IMR-90 (cell line): ENCODE measurements around the gene ANTXRL. TPM values are rescaled to one million over a fixed set of nuclear protein-coding genes. Genes with fewer than 3 reads are reported as not detected.
A peak's percentile ranks its signal among the peaks of the same experiment; 100 is the strongest.

Source experiments
- ATAC-seq: fragments of 200-7000 bp; cut with Tn5 transposase; 2 replicates; pipeline ENCODE4 v1.9.1; 2020; ENCODE audit warnings: low read depth, mild to moderate bottlenecking, moderate library complexity
- BruUV-seq: library from RNA; stranded (reverse); fragments of 400-500 nt; replicated peaks from 2 replicates; lab custom pipeline; 2021; lab: Mats Ljungman, UMichigan
- CTCF ChIA-PET: fragments of 300-600 bp; formaldehyde crosslinking; extraction: SDS; loops from one replicate; lab custom pipeline; 2021; ENCODE audit warnings: antibody characterized with exemption; lab: Yijun Ruan, JAX
- POLR2A ChIA-PET: fragments of 300-600 bp; sonication (Branson Sonifier 250); formaldehyde crosslinking; loops from one replicate; lab custom pipeline; 2022; ENCODE audit warnings: antibody characterized with exemption; ENCODE audit not compliant: unreplicated experiment; lab: Charles Lee
- DNase-seq: peaks from one replicate; pipeline ENCODE4 v3.0.0; 2013
- H2AFZ ChIP-seq: replicated peaks from 2 replicates; pipeline ENCODE3; 2013; ENCODE audit warnings: low read length, mild to moderate bottlenecking; ENCODE audit not compliant: poor library complexity
- H2AK5ac ChIP-seq: 2 replicates; pipeline ENCODE4 v1.6.1; 2013; ENCODE audit warnings: low read depth, low read length, inconsistent platforms
- H2AK9ac ChIP-seq: replicated peaks from 2 replicates; pipeline ENCODE3; 2013; ENCODE audit warnings: mild to moderate bottlenecking, low read depth, low read length, moderate library complexity; ENCODE audit not compliant: poor library complexity
- H2BK120ac ChIP-seq: 2 replicates; pipeline ENCODE4 v1.6.1; 2013; ENCODE audit warnings: low read depth, low read length, inconsistent platforms
- H2BK15ac ChIP-seq: 3 replicates; pipeline ENCODE4 v1.6.1; 2013; ENCODE audit warnings: low read depth, low read length, inconsistent platforms
- H2BK20ac ChIP-seq: 2 replicates; pipeline ENCODE4 v1.6.1; 2013; ENCODE audit warnings: low read depth, mild to moderate bottlenecking, inconsistent platforms, low read length, moderate library complexity
- H2BK5ac ChIP-seq: 2 replicates; pipeline ENCODE4 v1.6.1; 2013; ENCODE audit warnings: mild to moderate bottlenecking, low read depth, low read length, inconsistent platforms; ENCODE audit not compliant: poor library complexity, severe bottlenecking
- H3K14ac ChIP-seq: replicated peaks from 2 replicates; pipeline ENCODE4 v1.6.1; 2013; ENCODE audit warnings: low read depth, low read length, inconsistent platforms
- H3K18ac ChIP-seq: 2 replicates; pipeline ENCODE4 v1.6.1; 2013; ENCODE audit warnings: low read depth, low read length, control low read depth
- H3K23ac ChIP-seq: 2 replicates; pipeline ENCODE4 v1.6.1; 2013; ENCODE audit warnings: low read depth, low read length, inconsistent platforms
- H3K27ac ChIP-seq: 2 replicates; pipeline ENCODE4 v1.5.1; 2013; ENCODE audit warnings: mild to moderate bottlenecking, control low read depth, low read length; ENCODE audit not compliant: insufficient read depth
- H3K27me3 ChIP-seq: 2 replicates; pipeline ENCODE4 v1.6.1; 2013; ENCODE audit warnings: low read length; ENCODE audit not compliant: control insufficient read depth, insufficient read depth
- H3K36me3 ChIP-seq: 2 replicates; pipeline ENCODE4 v1.6.1; 2013; ENCODE audit warnings: low read length, mixed read lengths; ENCODE audit not compliant: control insufficient read depth, insufficient read depth
- H3K4ac ChIP-seq: 2 replicates; pipeline ENCODE4 v1.6.1; 2013; ENCODE audit warnings: low read depth, low read length, inconsistent platforms
- H3K4me1 ChIP-seq: 2 replicates; pipeline ENCODE4 v1.6.1; 2013; ENCODE audit warnings: low read length, mixed read lengths; ENCODE audit not compliant: control insufficient read depth, insufficient read depth
- H3K4me2 ChIP-seq: 2 replicates; pipeline ENCODE4 v1.6.1; 2013; ENCODE audit warnings: low read depth, mild to moderate bottlenecking, control low read depth, low read length, moderate library complexity
- H3K4me3 ChIP-seq: 2 replicates; pipeline ENCODE4 v1.5.1; 2013; ENCODE audit warnings: low read depth, mild to moderate bottlenecking, control low read depth, low read length, moderate library complexity; ENCODE audit not compliant: insufficient read depth
- H3K56ac ChIP-seq: 2 replicates; pipeline ENCODE4 v1.6.1; 2013; ENCODE audit warnings: low read length, inconsistent platforms; ENCODE audit not compliant: insufficient read depth; ENCODE audit errors: extremely low read depth
- H3K79me1 ChIP-seq, 2 experiments: 2 replicates each; pipeline ENCODE4 v1.6.1; 2013; ENCODE audit warnings: low read length in 2 of 2, inconsistent platforms in 1 of 2, low read depth in 1 of 2
- H3K9ac ChIP-seq: 2 replicates; pipeline ENCODE4 v1.6.1; 2013; ENCODE audit warnings: low read depth, low read length, control low read depth
- H3K9me1 ChIP-seq: 2 replicates; pipeline ENCODE4 v1.6.1; 2013; ENCODE audit warnings: low read length, inconsistent platforms; ENCODE audit not compliant: insufficient read depth
- H3K9me3 ChIP-seq: 2 replicates; pipeline ENCODE4 v1.6.1; 2013; ENCODE audit warnings: low read length; ENCODE audit not compliant: control insufficient read depth, insufficient read depth
- H4K20me1 ChIP-seq: 2 replicates; pipeline ENCODE4 v1.6.1; 2013; ENCODE audit warnings: low read length, inconsistent platforms; ENCODE audit not compliant: insufficient read depth
- H4K5ac ChIP-seq: 2 replicates; pipeline ENCODE4 v1.6.1; 2013; ENCODE audit warnings: mild to moderate bottlenecking, low read depth, low read length, control low read depth
- H4K8ac ChIP-seq, 2 experiments: 2 replicates each; pipeline ENCODE4 v1.6.1; 2013; ENCODE audit warnings: low read depth in 2 of 2, low read length in 2 of 2, control low read depth in 1 of 2, inconsistent platforms in 1 of 2
- H4K91ac ChIP-seq: 2 replicates; pipeline ENCODE4 v1.6.1; 2013; ENCODE audit warnings: low read depth, low read length, inconsistent platforms; ENCODE audit not compliant: insufficient read depth
- BHLHE40 ChIP-seq: fragments of 150-350 bp; IDR thresholded peaks from 2 replicates; pipeline ENCODE4 v1.6.1; 2016; ENCODE audit warnings: mild to moderate bottlenecking, low read depth, low read length
- CEBPB ChIP-seq: IDR thresholded peaks from 2 replicates; pipeline ENCODE4 v1.6.1; 2012; ENCODE audit warnings: low read depth, low read length, improper control_type of control experiment
- CHD1 ChIP-seq: IDR thresholded peaks from 2 replicates; pipeline ENCODE4 v1.6.1; 2012; ENCODE audit warnings: low read depth, low read length, improper control_type of control experiment
- ELK1 ChIP-seq: fragments of 150-350 bp; IDR thresholded peaks from 2 replicates; pipeline ENCODE4 v1.6.1; 2016; ENCODE audit warnings: low read depth, mild to moderate bottlenecking, low read length, moderate library complexity, borderline replicate concordance
- FOS ChIP-seq: fragments of 150-350 bp; IDR thresholded peaks from 2 replicates; pipeline ENCODE4 v1.6.1; 2016; ENCODE audit warnings: low read depth, low read length
- MAFK ChIP-seq: IDR thresholded peaks from 2 replicates; pipeline ENCODE4 v1.6.1; 2012; ENCODE audit warnings: low read depth, low read length, improper control_type of control experiment
- MAZ ChIP-seq: IDR thresholded peaks from 2 replicates; pipeline ENCODE4 v1.6.1; 2012; ENCODE audit warnings: low read depth, mild to moderate bottlenecking, low read length, improper control_type of control experiment, moderate library complexity, borderline replicate concordance
- MXI1 ChIP-seq: IDR thresholded peaks from 2 replicates; pipeline ENCODE4 v1.6.1; 2012; ENCODE audit warnings: low read depth, mild to moderate bottlenecking, low read length, moderate library complexity, borderline replicate concordance
- POLR2A ChIP-seq: IDR thresholded peaks from 2 replicates; pipeline ENCODE4 v1.6.1; 2012; ENCODE audit warnings: mild to moderate bottlenecking, low read depth, low read length
- RAD21 ChIP-seq: IDR thresholded peaks from 2 replicates; pipeline ENCODE4 v1.6.1; 2012; ENCODE audit warnings: low read length, improper control_type of control experiment
- RCOR1 ChIP-seq: IDR thresholded peaks from 2 replicates; pipeline ENCODE4 v1.6.1; 2012; ENCODE audit warnings: mild to moderate bottlenecking, low read length, improper control_type of control experiment; ENCODE audit not compliant: insufficient replicate concordance
- RFX5 ChIP-seq: IDR thresholded peaks from 2 replicates; pipeline ENCODE4 v1.8.0; 2012; ENCODE audit warnings: low read depth, mild to moderate bottlenecking, low read length, moderate library complexity
- SMC3 ChIP-seq: fragments of 150-350 bp; IDR thresholded peaks from 2 replicates; pipeline ENCODE4 v1.6.1; 2016; ENCODE audit warnings: low read depth, mild to moderate bottlenecking, antibody characterized with exemption, low read length, moderate library complexity
- WGBS, 2 experiments: methylation state at CpG; one replicate each; pipeline versions ENCODE4 v1.1.5 to v1.1.7; 2013; ENCODE audit warnings: missing lambda C conversion rate in 2 of 2; ENCODE audit not compliant: insufficient read length in 1 of 2; ENCODE audit errors: extremely low coverage in 2 of 2; 5-methylcytosine and 5-hydroxymethylcytosine counted together
- dilution Hi-C: fragments of 300-500 bp; cut with HindIII; formaldehyde crosslinking; loops from one replicate; pipeline ENCODE4 v1.14.3; 2018; ENCODE audit warnings: low sequenced_read_pairs; ENCODE audit not compliant: unreplicated experiment
- in situ Hi-C: fragments of 300-500 bp; cut with MboI; formaldehyde crosslinking; loops from 3 replicates; pipeline ENCODE4 v1.14.3; 2019; ENCODE audit warnings: low sequenced_read_pairs, inconsistent platforms, mixed read lengths
- intact Hi-C: fragments of 100-400 bp; cut with micrococcal nuclease; formaldehyde crosslinking; loops from 2 replicates; pipeline ENCODE4 v1.10.0; 2022
- polyA plus RNA-seq, 3 experiments: library from polyadenylated mRNA; depleted of rRNA; stranded (reverse); fragments of >200 nt; gene quantifications; 2 replicates each; pipeline ENCODE4 v1.2.3, GENCODE V29; 2012; ENCODE audit warnings: low replicate concordance in 1 of 3
- total RNA-seq: library from RNA; depleted of rRNA; stranded (reverse); fragments of >200 nt; gene quantifications from 2 replicates; pipeline ENCODE4 v1.2.3, GENCODE V29; 2012
- TF ChIP-seq, protein P1 (sequence below): conservative IDR thresholded peaks from 2 replicates; pipeline ENCODE4 v1.5.1; 2012; ENCODE audit warnings: mild to moderate bottlenecking, low read depth, low read length, improper control_type of control experiment
- TF ChIP-seq, protein P2 (sequence below): fragments of 150-350 bp; IDR thresholded peaks from 2 replicates; pipeline ENCODE4 v1.6.1; 2017; ENCODE audit warnings: mild to moderate bottlenecking, antibody characterized with exemption, low read length, low read depth

Gene ANTXRL
- total and polyA plus RNA-seq, 2 of the 4 experiments (the other 2 are of a cell fraction): not detected

DNA sequence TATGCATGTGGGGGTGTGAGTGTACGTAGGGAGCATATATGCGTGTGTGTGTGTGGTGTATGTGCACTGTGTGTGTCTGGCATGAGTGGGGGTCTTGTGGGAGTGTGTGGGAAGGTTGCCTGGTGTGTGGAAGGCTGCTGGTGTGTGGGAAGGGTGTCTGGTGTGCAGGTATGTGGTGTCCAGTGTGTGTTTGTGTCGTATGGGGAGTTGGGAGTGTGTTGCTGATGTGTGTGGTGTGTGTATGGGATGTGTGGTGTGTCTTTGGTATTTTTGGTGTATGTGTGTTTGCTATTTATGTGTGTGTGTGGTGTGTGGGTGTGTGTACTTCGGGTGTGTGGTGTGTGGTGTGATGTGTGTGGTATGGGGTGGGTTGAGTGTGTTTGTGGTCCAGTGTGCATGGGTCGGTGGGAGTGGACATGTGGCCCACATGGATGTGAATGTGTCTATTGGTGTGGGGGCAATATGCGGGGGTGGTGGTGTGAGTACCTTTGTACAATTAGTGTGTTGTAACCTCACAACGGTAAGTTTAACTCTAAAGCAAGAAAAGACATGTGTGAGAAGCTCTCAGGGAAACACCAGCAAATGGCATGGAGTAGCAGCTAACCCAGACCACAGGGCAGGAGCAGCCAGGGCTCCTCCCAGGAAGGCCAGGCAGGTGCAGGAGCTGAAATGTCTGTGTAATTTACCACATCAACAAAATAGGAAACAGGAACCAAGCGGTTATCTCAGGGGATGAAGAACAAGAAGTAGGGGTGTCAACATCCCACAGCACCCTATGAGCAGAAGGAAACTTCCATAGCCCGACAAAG, 11.9 kb downstream of the ANTXRL start:
- Histone ChIP-seq H3K9me1 (peaks cover 5% of the 10 kb centered on the region; the same call in 1 of the 2 replicates), H3K9ac (no peak overlapping the region), H2AK9ac (no peak overlapping the region), H3K18ac (no peak overlapping the region), H2BK15ac (no peak overlapping the region), H2BK20ac (no peak overlapping the region), H2BK5ac (peak overlapping the region; percentile 41), H3K27me3 (no peaks in the 10 kb centered on the region; the same call in 1 of the 2 replicates), H3K23ac (no peak overlapping the region), H2AK5ac (peak overlapping the region; percentile 26; the same call in 1 of the 2 replicates), H2AFZ (no peak overlapping the region), H3K9me3 (no peaks in the 10 kb centered on the region), H4K91ac (no peak overlapping the region), H4K20me1 (no peaks in the 10 kb centered on the region), H3K27ac (no peak overlapping the region), H4K5ac (no peak overlapping the region), H2BK120ac (no peak overlapping the region; the same call in 1 of the 2 replicates), H3K79me1 (no peaks in the 10 kb centered on the region), H3K4me2 (no peak overlapping the region), H3K14ac (no peak overlapping the region), H3K56ac (no peak overlapping the region), H3K36me3 (no peaks in the 10 kb centered on the region), H4K8ac (no peak overlapping the region), H3K4me3 (no peak overlapping the region), H3K4ac (no peak overlapping the region), H3K4me1 (no peaks in the 10 kb centered on the region)
- BruUV-seq: no TSS peak
- WGBS, 2 experiments: 84% methylated on average over 5 of the region's 9 CpGs; no CpG with 5 or more reads in 1 of the 2 experiments
- ChIA-PET POLR2A (no interaction called here), CTCF (no interaction called here)
- in situ Hi-C loops (no loop called here), dilution Hi-C loops (no loop called here), intact Hi-C loops (no loop called here)
- no peak for DNase-seq
- ATAC-seq: no peak
- no peak for TF ChIP-seq RAD21
- no peak for TF ChIP-seq RFX5
- no peak for TF ChIP-seq CHD1
- no peak for TF ChIP-seq CEBPB
- TF ChIP-seq, protein P1, sequence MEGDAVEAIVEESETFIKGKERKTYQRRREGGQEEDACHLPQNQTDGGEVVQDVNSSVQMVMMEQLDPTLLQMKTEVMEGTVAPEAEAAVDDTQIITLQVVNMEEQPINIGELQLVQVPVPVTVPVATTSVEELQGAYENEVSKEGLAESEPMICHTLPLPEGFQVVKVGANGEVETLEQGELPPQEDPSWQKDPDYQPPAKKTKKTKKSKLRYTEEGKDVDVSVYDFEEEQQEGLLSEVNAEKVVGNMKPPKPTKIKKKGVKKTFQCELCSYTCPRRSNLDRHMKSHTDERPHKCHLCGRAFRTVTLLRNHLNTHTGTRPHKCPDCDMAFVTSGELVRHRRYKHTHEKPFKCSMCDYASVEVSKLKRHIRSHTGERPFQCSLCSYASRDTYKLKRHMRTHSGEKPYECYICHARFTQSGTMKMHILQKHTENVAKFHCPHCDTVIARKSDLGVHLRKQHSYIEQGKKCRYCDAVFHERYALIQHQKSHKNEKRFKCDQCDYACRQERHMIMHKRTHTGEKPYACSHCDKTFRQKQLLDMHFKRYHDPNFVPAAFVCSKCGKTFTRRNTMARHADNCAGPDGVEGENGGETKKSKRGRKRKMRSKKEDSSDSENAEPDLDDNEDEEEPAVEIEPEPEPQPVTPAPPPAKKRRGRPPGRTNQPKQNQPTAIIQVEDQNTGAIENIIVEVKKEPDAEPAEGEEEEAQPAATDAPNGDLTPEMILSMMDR: no peak
- no peak for TF ChIP-seq POLR2A
- no peak for TF ChIP-seq SMC3
- no peak for TF ChIP-seq MXI1
- no peak for TF ChIP-seq ELK1
- no peak for TF ChIP-seq MAZ
- TF ChIP-seq MAFK: no peak
- TF ChIP-seq RCOR1: no peak
- TF ChIP-seq, protein P2, sequence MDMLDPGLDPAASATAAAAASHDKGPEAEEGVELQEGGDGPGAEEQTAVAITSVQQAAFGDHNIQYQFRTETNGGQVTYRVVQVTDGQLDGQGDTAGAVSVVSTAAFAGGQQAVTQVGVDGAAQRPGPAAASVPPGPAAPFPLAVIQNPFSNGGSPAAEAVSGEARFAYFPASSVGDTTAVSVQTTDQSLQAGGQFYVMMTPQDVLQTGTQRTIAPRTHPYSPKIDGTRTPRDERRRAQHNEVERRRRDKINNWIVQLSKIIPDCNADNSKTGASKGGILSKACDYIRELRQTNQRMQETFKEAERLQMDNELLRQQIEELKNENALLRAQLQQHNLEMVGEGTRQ: no peak
- no peak for TF ChIP-seq BHLHE40
- TF ChIP-seq FOS: no peak
